Measurements from ENCODE around the gene MT1M.

- TF ChIP-seq CTCF (IDR thresholded peaks at IDR 0.05) (no peak), POLR2A (IDR thresholded peaks at IDR 0.05) (no peak)
Measured at GRCh38 chr16:56606476-56607108, 25.9 kb upstream of the MT1M start.
